ENCODE measurements around the gene KCNH1.

GRCh38 chr1:210841926-210842625 is 291.9 kb downstream of the KCNH1 start:
- TF ChIP-seq, protein P1, sequence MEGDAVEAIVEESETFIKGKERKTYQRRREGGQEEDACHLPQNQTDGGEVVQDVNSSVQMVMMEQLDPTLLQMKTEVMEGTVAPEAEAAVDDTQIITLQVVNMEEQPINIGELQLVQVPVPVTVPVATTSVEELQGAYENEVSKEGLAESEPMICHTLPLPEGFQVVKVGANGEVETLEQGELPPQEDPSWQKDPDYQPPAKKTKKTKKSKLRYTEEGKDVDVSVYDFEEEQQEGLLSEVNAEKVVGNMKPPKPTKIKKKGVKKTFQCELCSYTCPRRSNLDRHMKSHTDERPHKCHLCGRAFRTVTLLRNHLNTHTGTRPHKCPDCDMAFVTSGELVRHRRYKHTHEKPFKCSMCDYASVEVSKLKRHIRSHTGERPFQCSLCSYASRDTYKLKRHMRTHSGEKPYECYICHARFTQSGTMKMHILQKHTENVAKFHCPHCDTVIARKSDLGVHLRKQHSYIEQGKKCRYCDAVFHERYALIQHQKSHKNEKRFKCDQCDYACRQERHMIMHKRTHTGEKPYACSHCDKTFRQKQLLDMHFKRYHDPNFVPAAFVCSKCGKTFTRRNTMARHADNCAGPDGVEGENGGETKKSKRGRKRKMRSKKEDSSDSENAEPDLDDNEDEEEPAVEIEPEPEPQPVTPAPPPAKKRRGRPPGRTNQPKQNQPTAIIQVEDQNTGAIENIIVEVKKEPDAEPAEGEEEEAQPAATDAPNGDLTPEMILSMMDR (IDR thresholded peaks at IDR 0.05): no peak
- TF ChIP-seq IRF2 (CRISPR knock-in tag; IDR thresholded peaks at IDR 0.05; ENCODE audit: borderline replicate concordance, low read depth): no peak
